Measurements from ENCODE around the gene MUC5AC. TPM values are rescaled to one million over a fixed set of nuclear protein-coding genes. Genes with fewer than 3 reads are reported as not detected.
A peak's percentile ranks its signal among the peaks of the same experiment; 100 is the strongest.

Gene MUC5AC
- total RNA-seq, 1 donor from 2014 or later = not detected

- TF ChIP-seq, protein P1, sequence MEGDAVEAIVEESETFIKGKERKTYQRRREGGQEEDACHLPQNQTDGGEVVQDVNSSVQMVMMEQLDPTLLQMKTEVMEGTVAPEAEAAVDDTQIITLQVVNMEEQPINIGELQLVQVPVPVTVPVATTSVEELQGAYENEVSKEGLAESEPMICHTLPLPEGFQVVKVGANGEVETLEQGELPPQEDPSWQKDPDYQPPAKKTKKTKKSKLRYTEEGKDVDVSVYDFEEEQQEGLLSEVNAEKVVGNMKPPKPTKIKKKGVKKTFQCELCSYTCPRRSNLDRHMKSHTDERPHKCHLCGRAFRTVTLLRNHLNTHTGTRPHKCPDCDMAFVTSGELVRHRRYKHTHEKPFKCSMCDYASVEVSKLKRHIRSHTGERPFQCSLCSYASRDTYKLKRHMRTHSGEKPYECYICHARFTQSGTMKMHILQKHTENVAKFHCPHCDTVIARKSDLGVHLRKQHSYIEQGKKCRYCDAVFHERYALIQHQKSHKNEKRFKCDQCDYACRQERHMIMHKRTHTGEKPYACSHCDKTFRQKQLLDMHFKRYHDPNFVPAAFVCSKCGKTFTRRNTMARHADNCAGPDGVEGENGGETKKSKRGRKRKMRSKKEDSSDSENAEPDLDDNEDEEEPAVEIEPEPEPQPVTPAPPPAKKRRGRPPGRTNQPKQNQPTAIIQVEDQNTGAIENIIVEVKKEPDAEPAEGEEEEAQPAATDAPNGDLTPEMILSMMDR (IDR thresholded peaks at IDR 0.05) = no peak
- intact Hi-C loops (cut with micrococcal nuclease) = no loop called here
- Mint-ChIP-seq H3K4me3 (no peak overlapping the region), H3K9me3 (no peaks in the 10 kb centered on the region), H3K27me3 (no peaks in the 10 kb centered on the region), H3K4me1 (no peaks in the 10 kb centered on the region), H3K27ac (no peak overlapping the region), H3K36me3 (ENCODE audit: low read depth) (no peaks in the 10 kb centered on the region)
- ChIA-PET CTCF (no interaction called here), POLR2A (no interaction called here)
- DNase-seq (peak; percentile 12), ATAC-seq (ENCODE audit: low read depth) (no peak)
These were observed 2.7 kb downstream of the MUC5AC start for GRCh38 chr11:1160231-1161101.

DNA sequence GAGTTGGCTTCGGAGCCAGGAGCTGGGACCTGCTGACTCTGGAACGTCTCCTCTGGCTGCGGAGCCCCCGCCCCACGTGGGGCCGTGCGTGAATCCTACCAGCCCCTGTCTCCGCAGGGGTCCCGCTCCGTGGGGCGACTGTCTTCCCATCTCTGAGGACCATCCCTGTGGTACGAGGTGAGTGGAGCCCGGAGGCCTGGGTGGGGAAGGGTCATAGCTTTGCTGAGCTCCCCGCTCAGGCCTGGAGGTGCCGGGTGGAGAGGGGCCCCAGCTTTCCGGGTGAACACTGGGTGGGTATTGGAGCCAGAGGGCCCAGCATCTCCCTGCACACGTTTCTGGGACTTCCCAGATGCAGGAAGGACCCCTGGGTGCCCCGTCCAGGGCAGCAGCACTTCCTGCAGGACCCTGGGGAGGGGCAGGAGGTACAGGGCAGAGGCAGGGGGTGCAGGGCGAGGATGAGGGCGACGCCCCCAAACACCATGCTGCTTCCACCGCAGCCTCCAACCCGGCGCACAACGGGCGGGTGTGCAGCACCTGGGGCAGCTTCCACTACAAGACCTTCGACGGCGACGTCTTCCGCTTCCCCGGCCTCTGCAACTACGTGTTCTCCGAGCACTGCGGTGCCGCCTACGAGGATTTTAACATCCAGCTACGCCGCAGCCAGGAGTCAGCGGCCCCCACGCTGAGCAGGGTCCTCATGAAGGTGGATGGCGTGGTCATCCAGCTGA lies 3.8 kb downstream of the MUC5AC start:
- TF ChIP-seq, protein P1 (IDR thresholded peaks at IDR 0.05) = no peak
- H3K9me3 Mint-ChIP-seq = no peaks in the 10 kb centered on the region
- ChIA-PET POLR2A (no interaction called here), CTCF (no interaction called here)
- ATAC-seq (ENCODE audit: low read depth) (no peak), DNase-seq (peak; percentile 5)
- no peaks in the 10 kb centered on the region for H3K27me3 Mint-ChIP-seq
- intact Hi-C loops (cut with micrococcal nuclease) = no loop called here
- no peaks in the 10 kb centered on the region for H3K4me1 Mint-ChIP-seq
- H3K4me3 Mint-ChIP-seq = no peak overlapping the region
- no peaks in the 10 kb centered on the region for H3K36me3 Mint-ChIP-seq (ENCODE audit: low read depth)
- no peak overlapping the region for H3K27ac Mint-ChIP-seq

- H3K36me3 Mint-ChIP-seq (ENCODE audit: low read depth) = no peaks in the 10 kb centered on the region
- CTCF ChIA-PET = no interaction called here
- no peaks in the 10 kb centered on the region for H3K4me1 Mint-ChIP-seq
- TF ChIP-seq, protein P1 (IDR thresholded peaks at IDR 0.05) = no peak
- H3K9me3 Mint-ChIP-seq = no peaks in the 10 kb centered on the region
- no peak overlapping the region for H3K4me3 Mint-ChIP-seq
- H3K27ac Mint-ChIP-seq = no peak overlapping the region
- no peaks in the 10 kb centered on the region for H3K27me3 Mint-ChIP-seq
- POLR2A ChIA-PET = no interaction called here
- ATAC-seq (ENCODE audit: low read depth) (no peak), DNase-seq (peak; percentile 8)
- intact Hi-C loops (cut with micrococcal nuclease) = no loop called here
These were observed 4.4 kb downstream of the MUC5AC start for GRCh38 chr11:1162138-1162475.

- intact Hi-C loops (cut with micrococcal nuclease) = no loop called here
- TF ChIP-seq, protein P1 (IDR thresholded peaks at IDR 0.05) = no peak
- H3K27ac Mint-ChIP-seq = no peak overlapping the region
- DNase-seq = peak; percentile 8
- no peaks in the 10 kb centered on the region for H3K27me3 Mint-ChIP-seq
- no peaks in the 10 kb centered on the region for H3K36me3 Mint-ChIP-seq (ENCODE audit: low read depth)
- ChIA-PET POLR2A (no interaction called here), CTCF (no interaction called here)
- no peak overlapping the region for H3K4me3 Mint-ChIP-seq
- no peaks in the 10 kb centered on the region for H3K4me1 Mint-ChIP-seq
- ATAC-seq (ENCODE audit: low read depth) = no peak
- H3K9me3 Mint-ChIP-seq = no peaks in the 10 kb centered on the region
These were observed 4.9 kb downstream of the MUC5AC start for GRCh38 chr11:1162491-1163311.
